Brain microvascular endothelial cell (primary cell): ENCODE results near the gene TICRR.
A peak's percentile ranks its signal among the peaks of the same experiment; 100 is the strongest.

Experiments
- DNase-seq: peaks from one replicate; pipeline ENCODE4 v3.0.0-alpha.2; 2020
- H3K27ac ChIP-seq: fragments of 250-450 bp; sonication (Bioruptor Pico); 2 replicates; pipeline ENCODE4 v1.5.1; 2020; ENCODE audit warnings: mild to moderate bottlenecking, moderate library complexity
- H3K27me3 ChIP-seq: fragments of 250-450 bp; sonication (Bioruptor Pico); replicated peaks from 2 replicates; pipeline ENCODE4 v1.5.1; 2020; ENCODE audit warnings: mild to moderate bottlenecking
- H3K36me3 ChIP-seq: fragments of 250-450 bp; sonication (Bioruptor Pico); replicated peaks from 2 replicates; pipeline ENCODE4 v1.5.1; 2020; ENCODE audit warnings: mild to moderate bottlenecking
- H3K4me3 ChIP-seq: 2 replicates; pipeline ENCODE4 v1.5.1; 2011; ENCODE audit warnings: low read depth, mild to moderate bottlenecking, control low read depth, low read length, moderate library complexity
- CTCF ChIP-seq: IDR thresholded peaks from 2 replicates; pipeline ENCODE4 v1.5.1; 2011; ENCODE audit warnings: low read depth, mild to moderate bottlenecking, moderate library complexity, low read length, control low read depth, inconsistent platforms; ENCODE audit errors: missing control alignments
- in situ Hi-C: cut with HindIII; loops from 2 replicates; pipeline ENCODE4 v1.10.0; 2017; ENCODE audit warnings: low sequenced_read_pairs, low pct_ligation_motif_present

Gene TICRR

GRCh38 chr15:89659295-89659694 lies 84.0 kb downstream of the TICRR start:
- Histone ChIP-seq H3K4me3 (no peak overlapping the region), H3K36me3 (no peaks in the 10 kb centered on the region), H3K27me3 (no peaks in the 10 kb centered on the region), H3K27ac (no peak overlapping the region)
- in situ Hi-C loops = no loop called here
- DNase-seq = no peak
- no peak for TF ChIP-seq CTCF

- no peaks in the 10 kb centered on the region for H3K36me3 ChIP-seq
- H3K4me3 ChIP-seq = no peak overlapping the region
Observed at GRCh38 chr15:89660556-89660955, 85.3 kb downstream of the TICRR start.

GRCh38 chr15:89662893-89663626 lies 87.8 kb downstream of the TICRR start:
- no peaks in the 10 kb centered on the region for H3K36me3 ChIP-seq
- H3K27me3 ChIP-seq = no peaks in the 10 kb centered on the region
- H3K27ac ChIP-seq = peak overlapping the region; percentile 35
- H3K4me3 ChIP-seq = peak overlapping the region; percentile 22
- in situ Hi-C loops = no loop called here
- TF ChIP-seq CTCF = peak; percentile 7
- peak; percentile 88 for DNase-seq

More at GRCh38 chr15:89660556-89660955, 85.3 kb downstream of the TICRR start:
- Histone ChIP-seq H3K27me3 (no peaks in the 10 kb centered on the region), H3K27ac (no peak overlapping the region)
- no peak for TF ChIP-seq CTCF
- DNase-seq = no peak
- in situ Hi-C loops = no loop called here

GRCh38 chr15:89664441-89665350 lies 89.4 kb downstream of the TICRR start:
- H3K27ac ChIP-seq = no peak overlapping the region
- in situ Hi-C loops = no loop called here
- H3K4me3 ChIP-seq = peak overlapping the region; percentile 52

More at GRCh38 chr15:89664441-89665350, 89.4 kb downstream of the TICRR start:
- no peaks in the 10 kb centered on the region for H3K36me3 ChIP-seq
- DNase-seq = no peak
- no peak for TF ChIP-seq CTCF
- no peaks in the 10 kb centered on the region for H3K27me3 ChIP-seq
